HEK293T (cell line): ENCODE measurements around the gene CCDC7.

ENCODE experiments used
- ARNT ChIP-seq: fragments of 450-650 bp; IDR thresholded peaks from 2 replicates; pipeline ENCODE4 v1.6.1; 2017; ENCODE audit warnings: mild to moderate bottlenecking
- BHLHE40 ChIP-seq: fragments of 450-650 bp; IDR thresholded peaks from 2 replicates; pipeline ENCODE4 v1.6.1; 2016; ENCODE audit warnings: mild to moderate bottlenecking, moderate library complexity, borderline replicate concordance
- ELF4 ChIP-seq: fragments of 450-650 bp; IDR thresholded peaks from 2 replicates; pipeline ENCODE4 v1.6.1; 2017; ENCODE audit warnings: antibody characterized with exemption
- FOXA1 ChIP-seq: fragments of 450-650 bp; IDR thresholded peaks from 2 replicates; pipeline ENCODE4 v1.6.1; 2016; ENCODE audit warnings: mild to moderate bottlenecking
- FOXK2 ChIP-seq: fragments of 450-650 bp; IDR thresholded peaks from 2 replicates; pipeline ENCODE4 v1.6.1; 2016; ENCODE audit warnings: mild to moderate bottlenecking
- FOXM1 ChIP-seq: fragments of 450-650 bp; IDR thresholded peaks from 2 replicates; pipeline ENCODE4 v1.6.1; 2017; ENCODE audit warnings: mild to moderate bottlenecking, borderline replicate concordance
- L3MBTL2 ChIP-seq: fragments of 450-650 bp; conservative IDR thresholded peaks from 2 replicates; pipeline ENCODE4 v1.6.1; 2016; ENCODE audit warnings: mild to moderate bottlenecking
- PKNOX1 ChIP-seq: fragments of 450-650 bp; IDR thresholded peaks from 2 replicates; pipeline ENCODE4 v1.6.1; 2016
- SP1 ChIP-seq: fragments of 450-650 bp; IDR thresholded peaks from 2 replicates; pipeline ENCODE4 v1.6.1; 2017
- ZNF384 ChIP-seq: fragments of 450-650 bp; IDR thresholded peaks from 2 replicates; pipeline ENCODE4 v1.6.1; 2016

- TF ChIP-seq FOXM1 (no peak), ARNT (no peak), FOXA1 (no peak), ELF4 (no peak), BHLHE40 (no peak), PKNOX1 (no peak), L3MBTL2 (no peak), ZNF384 (no peak), FOXK2 (no peak), SP1 (no peak)
Observed at GRCh38 chr10:32516567-32517495, 70.9 kb downstream of the CCDC7 start.
